WTC11 (cell line): ENCODE data around the gene MYO16. TPM values are rescaled to one million over a fixed set of nuclear protein-coding genes. Genes with fewer than 3 reads are reported as not detected.

Source experiments
- ATAC-seq: fragments of 200-7000 bp; cut with Tn5 transposase; 2 replicates; pipeline ENCODE4 v1.10.0; 2021; ENCODE audit warnings: mild to moderate bottlenecking, moderate library complexity
- CTCF ChIA-PET: fragments of 300-600 bp; sonication (Branson Sonifier 250); formaldehyde crosslinking; loops from one replicate; lab custom pipeline; 2021; ENCODE audit warnings: antibody characterized with exemption; lab: Charles Lee
- POLR2A ChIA-PET: fragments of 350-600 bp; sonication (Branson Sonifier 250); formaldehyde crosslinking; loops from one replicate; lab custom pipeline; 2021; ENCODE audit warnings: antibody characterized with exemption; lab: Charles Lee
- DNase-seq: peaks from one replicate; pipeline ENCODE4 v3.0.0; 2021; ENCODE audit warnings: low spot score
- H3K27ac Mint-ChIP-seq: 2 replicates; pipeline ENCODE4 v1.8.0; 2021; ENCODE audit warnings: mixed read lengths
- H3K27me3 Mint-ChIP-seq: 2 replicates; pipeline ENCODE4 v1.8.0; 2021; ENCODE audit warnings: low read depth, mild to moderate bottlenecking, moderate library complexity, mixed read lengths
- H3K36me3 Mint-ChIP-seq: 2 replicates; pipeline ENCODE4 v1.8.0; 2021; ENCODE audit warnings: mixed read lengths
- H3K4me1 Mint-ChIP-seq: 2 replicates; pipeline ENCODE4 v1.8.0; 2022; ENCODE audit warnings: mixed read lengths
- H3K4me3 Mint-ChIP-seq: 2 replicates; pipeline ENCODE4 v1.8.0; 2021; ENCODE audit warnings: mild to moderate bottlenecking, moderate library complexity, mixed read lengths
- H3K9me3 Mint-ChIP-seq: 2 replicates; pipeline ENCODE4 v1.8.0; 2021; ENCODE audit warnings: mixed read lengths
- AFF4 ChIP-seq: sonication (generic); formaldehyde crosslinking; IDR thresholded peaks from 2 replicates; pipeline ENCODE4 v1.8.1; 2023; ENCODE audit warnings: mild to moderate bottlenecking, missing genetic modification reagents, borderline replicate concordance
- E2F4 ChIP-seq: sonication (generic); formaldehyde crosslinking; IDR thresholded peaks from 2 replicates; pipeline ENCODE4 v1.8.1; 2022; ENCODE audit warnings: low read depth, mild to moderate bottlenecking, moderate library complexity, missing genetic modification reagents, borderline replicate concordance
- ELF4 ChIP-seq: sonication (generic); formaldehyde crosslinking; IDR thresholded peaks from 2 replicates; pipeline ENCODE4 v1.8.1; 2022; ENCODE audit warnings: low read depth, mild to moderate bottlenecking, moderate library complexity, missing genetic modification reagents
- ERG ChIP-seq: fragments of 250-450 bp; sonication (Bioruptor Pico); IDR thresholded peaks from 2 replicates; pipeline ENCODE4 v1.8.0; 2021; ENCODE audit warnings: mild to moderate bottlenecking
- ETV6 ChIP-seq: sonication (generic); formaldehyde crosslinking; IDR thresholded peaks from 2 replicates; pipeline ENCODE4 v1.8.1; 2022; ENCODE audit warnings: mild to moderate bottlenecking, missing genetic modification reagents
- GABPB1 ChIP-seq: sonication (generic); formaldehyde crosslinking; IDR thresholded peaks from 2 replicates; pipeline ENCODE4 v1.8.1; 2023; ENCODE audit warnings: mild to moderate bottlenecking, missing genetic modification reagents
- HMGA2 ChIP-seq: fragments of 250-450 bp; sonication (Bioruptor Pico); IDR thresholded peaks from 2 replicates; pipeline ENCODE4 v1.4.0; 2021; ENCODE audit warnings: mild to moderate bottlenecking, moderate library complexity
- HMGXB4 ChIP-seq: sonication (generic); formaldehyde crosslinking; IDR thresholded peaks from 2 replicates; pipeline ENCODE4 v1.8.1; 2023; ENCODE audit warnings: mild to moderate bottlenecking, moderate library complexity, missing genetic modification reagents
- JAZF1 ChIP-seq: fragments of 250-450 bp; sonication (Bioruptor Pico); IDR thresholded peaks from 2 replicates; pipeline ENCODE4 v1.9.0; 2021; ENCODE audit warnings: moderate library complexity, mild to moderate bottlenecking, inconsistent platforms
- MYBL2 ChIP-seq: sonication (generic); formaldehyde crosslinking; IDR thresholded peaks from 2 replicates; pipeline ENCODE4 v1.8.1; 2023; ENCODE audit warnings: mild to moderate bottlenecking, moderate library complexity, missing genetic modification reagents
- NFE2L1 ChIP-seq: sonication (generic); formaldehyde crosslinking; IDR thresholded peaks from 2 replicates; pipeline ENCODE4 v1.8.1; 2023; ENCODE audit warnings: missing genetic modification reagents
- NR2C2 ChIP-seq: sonication (generic); formaldehyde crosslinking; IDR thresholded peaks from 2 replicates; pipeline ENCODE4 v1.8.0; 2022; ENCODE audit warnings: mild to moderate bottlenecking, missing genetic modification reagents
- NR3C1 ChIP-seq: sonication (generic); formaldehyde crosslinking; conservative IDR thresholded peaks from 2 replicates; pipeline ENCODE4 v1.8.1; 2023; ENCODE audit warnings: low read depth, mild to moderate bottlenecking, missing genetic modification reagents
- PRDM15 ChIP-seq: sonication (generic); formaldehyde crosslinking; IDR thresholded peaks from 2 replicates; pipeline ENCODE4 v1.8.0; 2022; ENCODE audit warnings: missing genetic modification reagents
- PREB ChIP-seq: sonication (generic); formaldehyde crosslinking; IDR thresholded peaks from 2 replicates; pipeline ENCODE4 v1.8.1; 2022; ENCODE audit warnings: mild to moderate bottlenecking, missing genetic modification reagents, moderate library complexity, borderline replicate concordance
- RELA ChIP-seq: sonication (generic); formaldehyde crosslinking; IDR thresholded peaks from 2 replicates; pipeline ENCODE4 v1.8.1; 2022; ENCODE audit warnings: missing genetic modification reagents, mild to moderate bottlenecking, borderline replicate concordance
- SP1 ChIP-seq: sonication (generic); formaldehyde crosslinking; conservative IDR thresholded peaks from 2 replicates; pipeline ENCODE4 v1.8.1; 2022; ENCODE audit warnings: missing genetic modification reagents
- TEAD1 ChIP-seq: sonication (generic); formaldehyde crosslinking; IDR thresholded peaks from 2 replicates; pipeline ENCODE4 v1.8.0; 2022; ENCODE audit warnings: mild to moderate bottlenecking, missing genetic modification reagents
- TEAD4 ChIP-seq: sonication (generic); formaldehyde crosslinking; IDR thresholded peaks from 2 replicates; pipeline ENCODE4 v1.8.0; 2022; ENCODE audit warnings: mild to moderate bottlenecking, missing genetic modification reagents
- ZNF219 ChIP-seq: sonication (generic); formaldehyde crosslinking; IDR thresholded peaks from 2 replicates; pipeline ENCODE4 v1.8.0; 2023; ENCODE audit warnings: missing genetic modification reagents, mild to moderate bottlenecking, borderline replicate concordance
- ZNF396 ChIP-seq: fragments of 250-450 bp; sonication (Bioruptor Pico); IDR thresholded peaks from 2 replicates; pipeline ENCODE4 v1.8.0; 2021; ENCODE audit warnings: mild to moderate bottlenecking, moderate library complexity, borderline replicate concordance
- ZNF423 ChIP-seq: fragments of 250-450 bp; sonication (Bioruptor Pico); IDR thresholded peaks from 2 replicates; pipeline ENCODE4 v2.1.2; 2022; ENCODE audit warnings: mild to moderate bottlenecking, moderate library complexity
- total RNA-seq: library from RNA; stranded (reverse); gene quantifications from 3 replicates; pipeline ENCODE4 v1.2.3, GENCODE V29; 2021

The MYO16 gene
- total RNA-seq, 1 experiment from 2014 or later, result 0.09 TPM

GRCh38 chr13:108996430-108996829, 367.0 kb downstream of the MYO16 start:
- ChIA-PET POLR2A (no interaction called here), CTCF (no interaction called here)
- Mint-ChIP-seq H3K27ac (no peak overlapping the region), H3K9me3 (no peaks in the 10 kb centered on the region)
- no peak for ATAC-seq
- TF ChIP-seq ZNF423 (no peak), TEAD4 (no peak), RELA (CRISPR knock-in tag) (no peak), NFE2L1 (CRISPR knock-in tag) (no peak), HMGXB4 (CRISPR knock-in tag) (no peak), NR2C2 (CRISPR knock-in tag) (no peak), SP1 (no peak), ZNF396 (CRISPR knock-in tag) (no peak), HMGA2 (CRISPR knock-in tag) (no peak), NR3C1 (CRISPR knock-in tag) (no peak), GABPB1 (no peak)
- TF ChIP-seq, all 79 proteins: peak for 0
- Mint-ChIP-seq H3K4me3 (no peak overlapping the region), H3K27me3 (peaks cover 3% of the 10 kb centered on the region; the same call in 1 of the 2 replicates), H3K36me3 (no peaks in the 10 kb centered on the region), H3K4me1 (peaks cover 15% of the 10 kb centered on the region)
- no peak for DNase-seq

- Mint-ChIP-seq H3K36me3 (no peaks in the 10 kb centered on the region), H3K4me1 (no peaks in the 10 kb centered on the region), H3K27ac (no peak overlapping the region), H3K4me3 (no peak overlapping the region), H3K27me3 (peaks cover 3% of the 10 kb centered on the region; the same call in 1 of the 2 replicates), H3K9me3 (no peaks in the 10 kb centered on the region)
- DNase-seq (no peak), ATAC-seq (no peak)
- CTCF ChIA-PET, result no interaction called here
- POLR2A ChIA-PET, result no interaction called here
- no peak for TF ChIP-seq ERG (CRISPR knock-in tag)
- TF ChIP-seq JAZF1, result no peak
- no peak for TF ChIP-seq TEAD1
- TF ChIP-seq PREB, result no peak
- TF ChIP-seq MYBL2 (CRISPR knock-in tag), result no peak
- TF ChIP-seq RELA (CRISPR knock-in tag), result no peak
- no peak for TF ChIP-seq AFF4
These were observed 370.8 kb downstream of the MYO16 start for GRCh38 chr13:109000207-109000606.

- Mint-ChIP-seq H3K36me3 (no peaks in the 10 kb centered on the region), H3K9me3 (peaks cover 3% of the 10 kb centered on the region; the same call in 1 of the 2 replicates), H3K4me1 (no peaks in the 10 kb centered on the region), H3K27me3 (no peaks in the 10 kb centered on the region), H3K27ac (no peak overlapping the region), H3K4me3 (no peak overlapping the region)
- CTCF ChIA-PET, result no interaction called here
- ATAC-seq (no peak), DNase-seq (no peak)
- POLR2A ChIA-PET, result no interaction called here
- TF ChIP-seq PRDM15 (CRISPR knock-in tag) (no peak), E2F4 (CRISPR knock-in tag) (no peak), ETV6 (no peak), ZNF219 (CRISPR knock-in tag) (no peak), ELF4 (no peak)
These were observed 373.5 kb downstream of the MYO16 start for GRCh38 chr13:109002934-109003333.
